SK-N-SH (cell line): Measurements from ENCODE around the gene FBN2. TPM values are rescaled to one million over a fixed set of nuclear protein-coding genes. Genes with fewer than 3 reads are reported as not detected.

Experiments
- CTCF ChIA-PET: fragments of 300-600, 350-600 bp; formaldehyde crosslinking; extraction: SDS; loops from one replicate; lab custom pipeline; 2021; lab: Yijun Ruan, JAX
- POLR2A ChIA-PET: fragments of 350-600 bp; sonication (Branson Sonifier 250); formaldehyde crosslinking; extraction: SDS; loops from one replicate; lab custom pipeline; 2020; ENCODE audit warnings: antibody characterized with exemption, inconsistent platforms; lab: Yijun Ruan, JAX
- DNase-seq: peaks from one replicate; pipeline ENCODE4 v3.0.0; 2012
- H2AFZ ChIP-seq: fragments of 200-600 bp; sonication (generic); 2 replicates; pipeline ENCODE4 v1.8.1; 2016; ENCODE audit warnings: antibody characterized with exemption, mild to moderate bottlenecking, low read depth
- H3F3A ChIP-seq: fragments of 200-600 bp; sonication (generic); replicated peaks from 2 replicates; pipeline ENCODE3; 2016; ENCODE audit warnings: antibody characterized with exemption, mild to moderate bottlenecking; ENCODE audit not compliant: insufficient read depth
- H3K27ac ChIP-seq, 2 experiments: fragments of 200-500 bp in 1 of 2; fragments of 200-600 bp in 1 of 2; sonication (Bioruptor generic) in 1 of 2; sonication (generic), shearing (Covaris generic) in 1 of 2; 2 replicates each; pipeline versions ENCODE4 v1.5.1 to v1.6.1; 2014 to 2016; ENCODE audit warnings: low read depth in 2 of 2, inconsistent platforms in 1 of 2, low read length in 1 of 2, mild to moderate bottlenecking in 1 of 2, mixed read lengths in 1 of 2
- H3K27me3 ChIP-seq: fragments of 200-600 bp; sonication (generic), shearing (Covaris generic); 2 replicates; pipeline ENCODE4 v1.6.1; 2016; ENCODE audit warnings: mixed run types; ENCODE audit not compliant: insufficient read depth
- H3K36me3 ChIP-seq, 2 experiments: fragments of 200-500 bp in 1 of 2; fragments of 200-600 bp in 1 of 2; sonication (Bioruptor generic) in 1 of 2; sonication (generic) in 1 of 2; replicated peaks in 1 of 2; 2 replicates each; pipeline versions ENCODE3 to v1.5.1; 2014 to 2016; ENCODE audit warnings: low read length in 1 of 2, mild to moderate bottlenecking in 1 of 2; ENCODE audit not compliant: insufficient read depth in 2 of 2, control insufficient read depth in 1 of 2
- H3K4me1 ChIP-seq, 2 experiments: fragments of 200-500 bp in 1 of 2; fragments of 200-600 bp in 1 of 2; sonication (Bioruptor generic) in 1 of 2; sonication (generic), shearing (Covaris generic) in 1 of 2; 2 replicates each; pipeline versions ENCODE4 v1.5.1 to v1.6.1; 2014 to 2016; ENCODE audit warnings: low read depth in 1 of 2, low read length in 1 of 2, mixed run types in 1 of 2; ENCODE audit not compliant: insufficient read depth in 2 of 2, control insufficient read depth in 1 of 2
- H3K4me2 ChIP-seq: fragments of 200-600 bp; sonication (generic), shearing (Covaris generic); 2 replicates; pipeline ENCODE4 v1.6.1; 2017; ENCODE audit warnings: mixed run types
- H3K4me3 ChIP-seq, 2 experiments: fragments of 200-500 bp in 1 of 2; fragments of 200-600 bp in 1 of 2; sonication (Bioruptor generic) in 1 of 2; sonication (generic), shearing (Covaris generic) in 1 of 2; 2 replicates each; pipeline versions ENCODE4 v1.5.1 to v1.8.1; 2014 to 2016; ENCODE audit warnings: low read depth in 2 of 2, inconsistent platforms in 1 of 2, low read length in 1 of 2, mild to moderate bottlenecking in 1 of 2, mixed read lengths in 1 of 2, moderate library complexity in 1 of 2
- H3K79me2 ChIP-seq: fragments of 200-600 bp; sonication (generic); 2 replicates; pipeline ENCODE4 v1.8.1; 2017; ENCODE audit warnings: mild to moderate bottlenecking; ENCODE audit not compliant: insufficient read depth
- H3K9ac ChIP-seq: fragments of 200-600 bp; sonication (generic); 2 replicates; pipeline ENCODE4 v1.6.1; 2017; ENCODE audit warnings: mixed run types
- H3K9me2 ChIP-seq: fragments of 200-600 bp; sonication (generic); 2 replicates; pipeline ENCODE4 v1.6.1; 2017; ENCODE audit warnings: mixed run types
- H3K9me3 ChIP-seq: fragments of 200-600 bp; sonication (generic); 2 replicates; pipeline ENCODE4 v1.6.1; 2017; ENCODE audit warnings: mixed run types, mild to moderate bottlenecking, moderate library complexity
- H4K20me1 ChIP-seq: fragments of 200-600 bp; sonication (generic); 2 replicates; pipeline ENCODE4 v1.6.1; 2017; ENCODE audit warnings: mild to moderate bottlenecking, mixed run types; ENCODE audit not compliant: insufficient read depth
- EP300 ChIP-seq, 2 experiments: IDR thresholded peaks; 2 replicates each; pipeline versions ENCODE4 v1.4.0 to v1.6.1; 2012; ENCODE audit warnings: borderline replicate concordance in 1 of 2, low read depth in 1 of 2, low read length in 1 of 2
- FOXM1 ChIP-seq: IDR thresholded peaks from 2 replicates; pipeline ENCODE4 v1.4.0; 2012; ENCODE audit warnings: low read depth, mild to moderate bottlenecking
- GATA2 ChIP-seq: sonication (generic); formaldehyde crosslinking; IDR thresholded peaks from 2 replicates; pipeline ENCODE4 v1.5.0; 2020; ENCODE audit warnings: mild to moderate bottlenecking, missing genetic modification reagents
- IRF3 ChIP-seq: fragments of 150-350 bp; IDR thresholded peaks from 2 replicates; pipeline ENCODE4 v1.6.1; 2016; ENCODE audit warnings: mild to moderate bottlenecking, low read depth, low read length
- POLR2AphosphoS5 ChIP-seq: IDR thresholded peaks from 2 replicates; pipeline ENCODE4 v1.6.1; 2012; ENCODE audit warnings: low read depth, low read length
- RAD21 ChIP-seq: IDR thresholded peaks from 2 replicates; pipeline ENCODE4 v1.6.1; 2012; ENCODE audit warnings: mild to moderate bottlenecking, low read length
- REST ChIP-seq: IDR thresholded peaks from 2 replicates; pipeline ENCODE4 v1.6.1; 2012; ENCODE audit warnings: mild to moderate bottlenecking, low read depth, low read length, moderate library complexity
- RXRA ChIP-seq: IDR thresholded peaks from 2 replicates; pipeline ENCODE4 v1.4.0; 2012; ENCODE audit warnings: low read depth, mild to moderate bottlenecking, borderline replicate concordance
- TCF12 ChIP-seq: IDR thresholded peaks from 2 replicates; pipeline ENCODE4 v1.4.0; 2012
- USF1 ChIP-seq: IDR thresholded peaks from 2 replicates; pipeline ENCODE4 v1.4.0; 2012; ENCODE audit warnings: low read depth, borderline replicate concordance
- WGBS: methylation state at CpG from one replicate; pipeline ENCODE4 v1.1.6; 2017; ENCODE audit warnings: low lambda C conversion rate; 5-methylcytosine and 5-hydroxymethylcytosine counted together
- polyA plus RNA-seq, 3 experiments: library from polyadenylated mRNA; depleted of rRNA; stranded (reverse); fragments of >200 nt; gene quantifications; 2 replicates each; pipeline ENCODE4 v1.2.3, GENCODE V29; 2012

Gene FBN2
- polyA plus RNA-seq, 1 of the 3 experiments (the other 2 are of a cell fraction) = 2.2 TPM

GRCh38 chr5:128274441-128274840 lies 263.6 kb downstream of the FBN2 start (continued):
- TF ChIP-seq USF1 = no peak

- no peaks in the 10 kb centered on the region for H3K9me3 ChIP-seq
- 15% methylated on average over 5 of the region's 5 CpGs for WGBS
- POLR2A ChIA-PET = no interaction called here
- H3K9ac ChIP-seq = no peak overlapping the region
- H4K20me1 ChIP-seq = no peaks in the 10 kb centered on the region
- no peak overlapping the region for H3K27ac ChIP-seq
- CTCF ChIA-PET = no interaction called here
- no peak for DNase-seq
- peaks cover 5% of the 10 kb centered on the region; the same call in 1 of the 2 replicates for H3K27me3 ChIP-seq
- no peak overlapping the region for H3K4me3 ChIP-seq
- H2AFZ ChIP-seq = no peak overlapping the region
- TF ChIP-seq EP300 (IDR thresholded peaks at IDR 0.05; ENCODE audit: borderline replicate concordance in 1 of 2, low read depth in 1 of 2, low read length in 1 of 2) = no peak
- no peaks in the 10 kb centered on the region for H3K4me1 ChIP-seq
- H3K36me3 ChIP-seq = no peaks in the 10 kb centered on the region
- no peaks in the 10 kb centered on the region for H3K79me2 ChIP-seq
- no peaks in the 10 kb centered on the region for H3K9me2 ChIP-seq
- H3F3A ChIP-seq = no peaks in the 10 kb centered on the region
- H3K4me2 ChIP-seq = no peak overlapping the region
These were observed 264.3 kb downstream of the FBN2 start for GRCh38 chr5:128273736-128274135.

GRCh38 chr5:128271859-128272464 lies 266.1 kb downstream of the FBN2 start:
- H3K9me2 ChIP-seq = no peaks in the 10 kb centered on the region
- H3K36me3 ChIP-seq = no peaks in the 10 kb centered on the region
- 26% methylated on average over 6 of the region's 6 CpGs for WGBS
- no peak overlapping the region for H2AFZ ChIP-seq
- H3K4me3 ChIP-seq = no peak overlapping the region
- peaks cover 5% of the 10 kb centered on the region; the same call in 1 of the 2 replicates for H3K27me3 ChIP-seq
- TF ChIP-seq RAD21 = no peak
- no peak overlapping the region for H3K9ac ChIP-seq
- H3K79me2 ChIP-seq = no peaks in the 10 kb centered on the region
- ChIA-PET POLR2A (no interaction called here), CTCF (no interaction called here)
- H4K20me1 ChIP-seq = no peaks in the 10 kb centered on the region
- no peak overlapping the region for H3K4me2 ChIP-seq
- H3K9me3 ChIP-seq = no peaks in the 10 kb centered on the region
- H3K4me1 ChIP-seq = no peaks in the 10 kb centered on the region
- no peak for DNase-seq
- no peak overlapping the region for H3K27ac ChIP-seq
- H3F3A ChIP-seq = no peaks in the 10 kb centered on the region

- CTCF ChIA-PET = interaction anchor here (0.7 kb wide), 1 partner anchor 9 kb away, joined by 3 read pairs; no protein-coding TSS in a partner anchor
- H3F3A ChIP-seq = no peaks in the 10 kb centered on the region
- H2AFZ ChIP-seq = no peak overlapping the region
- H3K4me3 ChIP-seq = no peak overlapping the region
- no peaks in the 10 kb centered on the region for H3K9me2 ChIP-seq
- H3K9me3 ChIP-seq = no peaks in the 10 kb centered on the region
- 15% methylated on average over 3 of the region's 3 CpGs for WGBS
- H3K9ac ChIP-seq = no peak overlapping the region
- no peak overlapping the region for H3K4me2 ChIP-seq
- H3K27ac ChIP-seq = no peak overlapping the region
- H3K79me2 ChIP-seq = no peaks in the 10 kb centered on the region
- no peaks in the 10 kb centered on the region for H3K36me3 ChIP-seq
- H3K27me3 ChIP-seq = peaks cover 5% of the 10 kb centered on the region; the same call in 1 of the 2 replicates
- H4K20me1 ChIP-seq = no peaks in the 10 kb centered on the region
- POLR2A ChIA-PET = no interaction called here
- DNase-seq = no peak
- no peaks in the 10 kb centered on the region for H3K4me1 ChIP-seq
- TF ChIP-seq GATA2 (no peak), USF1 (no peak), TCF12 (no peak), IRF3 (no peak), RXRA (no peak), FOXM1 (no peak), POLR2AphosphoS5 (no peak), REST (no peak)
These were observed 267.0 kb downstream of the FBN2 start for GRCh38 chr5:128271071-128271470.
